H1 (cell line): Measurements from ENCODE around the gene HBEGF. TPM values are rescaled to one million over a fixed set of nuclear protein-coding genes. Genes with fewer than 3 reads are reported as not detected.

ENCODE experiments used
- CTCF ChIA-PET: fragments of 300-600 bp; sonication (Branson Sonifier 250); formaldehyde crosslinking; loops from one replicate; lab custom pipeline; 2021; ENCODE audit not compliant: partially characterized antibody; lab: Charles Lee
- POLR2A ChIA-PET: fragments of 300-600 bp; sonication (Branson Sonifier 250); formaldehyde crosslinking; loops from one replicate; lab custom pipeline; 2021; ENCODE audit warnings: inconsistent platforms; ENCODE audit not compliant: partially characterized antibody; lab: Charles Lee
- DNase-seq, 2 experiments: peaks; one replicate each; pipeline versions ENCODE4 v3.0.0 to v3.0.0-alpha.2; 2010 to 2022; ENCODE audit warnings: low spot score in 2 of 2, low read depth in 1 of 2, mixed read lengths in 1 of 2
- FAIRE-seq: peaks from 2 replicates; lab custom pipeline; 2011; peaks lifted over from hg19 to GRCh38; lab: Jason Lieb, UNC
- H2AFZ ChIP-seq: 2 replicates; pipeline ENCODE4 v1.8.1; 2012; ENCODE audit warnings: low read length, inconsistent platforms
- H2AK5ac ChIP-seq: 2 replicates; pipeline ENCODE4 v1.6.1; 2013; ENCODE audit warnings: low read depth, low read length
- H2BK120ac ChIP-seq: replicated peaks from 2 replicates; pipeline ENCODE3; 2013; ENCODE audit warnings: low read depth, low read length, inconsistent platforms
- H2BK12ac ChIP-seq: 2 replicates; pipeline ENCODE4 v1.6.1; 2013; ENCODE audit warnings: low read depth, low read length
- H2BK15ac ChIP-seq: 2 replicates; pipeline ENCODE4 v1.6.1; 2013; ENCODE audit warnings: low read length
- H2BK20ac ChIP-seq: 2 replicates; pipeline ENCODE4 v1.6.1; 2013; ENCODE audit warnings: low read length
- H2BK5ac ChIP-seq: 2 replicates; pipeline ENCODE4 v1.6.1; 2013; ENCODE audit warnings: low read depth, low read length
- H3K14ac ChIP-seq: 2 replicates; pipeline ENCODE4 v1.6.1; 2013; ENCODE audit warnings: inconsistent platforms; ENCODE audit not compliant: insufficient read length
- H3K18ac ChIP-seq: 2 replicates; pipeline ENCODE4 v1.6.1; 2013; ENCODE audit warnings: low read length; ENCODE audit errors: extremely low read depth
- H3K23ac ChIP-seq: 2 replicates; pipeline ENCODE4 v1.6.1; 2013; ENCODE audit warnings: inconsistent platforms; ENCODE audit not compliant: insufficient read length
- H3K23me2 ChIP-seq: 2 replicates; pipeline ENCODE4 v1.6.1; 2013; ENCODE audit warnings: low read depth, low read length
- H3K27ac ChIP-seq: 2 replicates; pipeline ENCODE4 v1.6.1; 2011; ENCODE audit warnings: low read depth, low read length, inconsistent platforms
- H3K27me3 ChIP-seq, 4 experiments: replicated peaks in 1 of 4; 1 replicate in 1 of 4; 2 replicates in 3 of 4; pipeline versions ENCODE4 v1.6.1 to v1.8.1; 2011 to 2013; ENCODE audit warnings: low read length in 3 of 4, mild to moderate bottlenecking in 3 of 4, inconsistent platforms in 2 of 4, mixed read lengths in 2 of 4, moderate library complexity in 1 of 4; ENCODE audit not compliant: control insufficient read depth in 3 of 4, insufficient read depth in 3 of 4; ENCODE audit errors: extremely low read depth in 1 of 4
- H3K36me3 ChIP-seq, 4 experiments: 2 replicates each; pipeline versions ENCODE4 v1.6.1 to v1.8.1; 2011 to 2013; ENCODE audit warnings: mild to moderate bottlenecking in 4 of 4, low read length in 3 of 4, moderate library complexity in 2 of 4, control low read depth in 1 of 4, inconsistent platforms in 1 of 4; ENCODE audit not compliant: insufficient read depth in 4 of 4, control insufficient read depth in 2 of 4
- H3K4ac ChIP-seq: replicated peaks from 2 replicates; pipeline ENCODE3; 2013; ENCODE audit warnings: low read length, low read depth, mixed read lengths, inconsistent platforms; ENCODE audit not compliant: insufficient read length
- H3K4me1 ChIP-seq, 4 experiments: replicated peaks in 1 of 4; 1 replicate in 1 of 4; 2 replicates in 3 of 4; pipeline versions ENCODE4 v1.6.1 to v1.8.1; 2011 to 2013; ENCODE audit warnings: low read length in 3 of 4, inconsistent platforms in 2 of 4, mixed read lengths in 1 of 4; ENCODE audit not compliant: insufficient read depth in 4 of 4, control insufficient read depth in 3 of 4
- H3K4me2 ChIP-seq, 2 experiments: 2 replicates each; pipeline versions ENCODE4 v1.6.1 to v1.8.1; 2011 to 2013; ENCODE audit warnings: low read depth in 2 of 2, low read length in 2 of 2, control low read depth in 1 of 2, inconsistent platforms in 1 of 2, mild to moderate bottlenecking in 1 of 2; ENCODE audit not compliant: insufficient read depth in 1 of 2
- H3K4me3 ChIP-seq, 4 experiments: fragments of 200-600, 300-600 bp in 1 of 4; sonication (generic), shearing (Covaris generic), sonication (Bioruptor Twin) in 1 of 4; 2 replicates each; pipeline versions ENCODE4 v1.5.1 to v1.8.1; 2011 to 2016; ENCODE audit warnings: low read length in 4 of 4, low read depth in 3 of 4, control low read depth in 2 of 4, inconsistent platforms in 2 of 4, mild to moderate bottlenecking in 2 of 4, mixed read lengths in 1 of 4, moderate library complexity in 1 of 4; ENCODE audit not compliant: insufficient read depth in 2 of 4; ENCODE audit errors: extremely low read depth in 1 of 4
- H3K56ac ChIP-seq: replicated peaks from 2 replicates; pipeline ENCODE3; 2013; ENCODE audit warnings: low read depth, mild to moderate bottlenecking, mixed read lengths, low read length, inconsistent platforms; ENCODE audit not compliant: insufficient read length
- H3K79me1 ChIP-seq: 2 replicates; pipeline ENCODE4 v1.6.1; 2013; ENCODE audit warnings: low read depth, low read length, control low read depth
- H3K79me2 ChIP-seq, 2 experiments: 2 replicates each; pipeline versions ENCODE4 v1.6.1 to v1.8.1; 2012 to 2013; ENCODE audit warnings: low read length in 2 of 2, mild to moderate bottlenecking in 2 of 2, inconsistent platforms in 1 of 2; ENCODE audit not compliant: insufficient read depth in 2 of 2, control insufficient read depth in 1 of 2
- H3K9ac ChIP-seq, 4 experiments: replicated peaks in 1 of 4; 1 replicate in 1 of 4; 2 replicates in 3 of 4; pipeline versions ENCODE4 v1.6.1 to v1.8.1; 2011 to 2013; ENCODE audit warnings: low read depth in 3 of 4, low read length in 3 of 4, control low read depth in 2 of 4, mild to moderate bottlenecking in 2 of 4, moderate library complexity in 2 of 4, inconsistent platforms in 1 of 4; ENCODE audit errors: extremely low read depth in 1 of 4
- H3K9me3 ChIP-seq, 2 experiments: 2 replicates each; pipeline versions ENCODE4 v1.6.1 to v1.8.1; 2012 to 2013; ENCODE audit warnings: mild to moderate bottlenecking in 2 of 2, moderate library complexity in 2 of 2, control low read depth in 1 of 2, inconsistent platforms in 1 of 2, low read depth in 1 of 2, low read length in 1 of 2, mixed read lengths in 1 of 2; ENCODE audit not compliant: insufficient read depth in 2 of 2
- H4K20me1 ChIP-seq, 2 experiments: replicated peaks in 1 of 2; 2 replicates each; pipeline versions ENCODE3 to v1.8.1; 2011 to 2013; ENCODE audit warnings: inconsistent platforms in 2 of 2, low read length in 2 of 2, mild to moderate bottlenecking in 1 of 2; ENCODE audit not compliant: insufficient read depth in 2 of 2, control insufficient read depth in 1 of 2
- H4K5ac ChIP-seq: 2 replicates; pipeline ENCODE4 v1.6.1; 2013; ENCODE audit warnings: low read length, low read depth, mixed read lengths, inconsistent platforms; ENCODE audit not compliant: insufficient read length
- H4K8ac ChIP-seq: 2 replicates; pipeline ENCODE4 v1.8.0; 2013; ENCODE audit warnings: mild to moderate bottlenecking, moderate library complexity, low read length, inconsistent platforms; ENCODE audit not compliant: insufficient read depth; ENCODE audit errors: extremely low read depth
- H4K91ac ChIP-seq: replicated peaks from 2 replicates; pipeline ENCODE3; 2013; ENCODE audit warnings: low read length, mixed read lengths, inconsistent platforms; ENCODE audit not compliant: insufficient read length
- ASH2L ChIP-seq: fragments of 200-600, 300-600 bp; sonication (generic); IDR thresholded peaks from one replicate; pipeline ENCODE4 v1.7.1; 2017; ENCODE audit warnings: low read length
- BACH1 ChIP-seq: IDR thresholded peaks from 2 replicates; pipeline ENCODE4 v1.6.1; 2012; ENCODE audit warnings: low read length, improper control_type of control experiment
- BCL11A ChIP-seq, 2 experiments: IDR thresholded peaks; one replicate each; pipeline ENCODE4 v1.6.1; 2011; ENCODE audit warnings: low read depth in 2 of 2, low read length in 2 of 2, mild to moderate bottlenecking in 2 of 2
- BRCA1 ChIP-seq: IDR thresholded peaks from 2 replicates; pipeline ENCODE4 v1.6.1; 2012; ENCODE audit warnings: low read depth, low read length, improper control_type of control experiment
- CBX5 ChIP-seq: fragments of 300-800, 300-1000 bp; sonication (generic); IDR thresholded peaks from 2 replicates; pipeline ENCODE4 v1.7.1; 2016; ENCODE audit warnings: antibody characterized with exemption, low read length, low read depth
- CREB1 ChIP-seq: IDR thresholded peaks from 2 replicates; pipeline ENCODE4 v1.6.1; 2012; ENCODE audit warnings: inconsistent platforms
- EGR1 ChIP-seq: IDR thresholded peaks from 2 replicates; pipeline ENCODE4 v1.6.1; 2011; ENCODE audit warnings: low read depth, low read length, borderline replicate concordance
- GABPA ChIP-seq: IDR thresholded peaks from 2 replicates; pipeline ENCODE4 v1.6.1; 2011; ENCODE audit warnings: mild to moderate bottlenecking, low read length, moderate library complexity, borderline replicate concordance; ENCODE audit not compliant: insufficient read depth
- JUND ChIP-seq: IDR thresholded peaks from 2 replicates; pipeline ENCODE4 v1.6.1; 2011; ENCODE audit warnings: mild to moderate bottlenecking, improper control_type of control experiment, low read length
- PHF8 ChIP-seq: fragments of 200-600 bp; sonication (generic); conservative IDR thresholded peaks from 2 replicates; pipeline ENCODE4 v1.7.1; 2012; ENCODE audit warnings: low read depth, mild to moderate bottlenecking, inconsistent platforms, low read length, moderate library complexity
- SIN3A ChIP-seq, 2 experiments: IDR thresholded peaks in 1 of 2; conservative IDR thresholded peaks in 1 of 2; 2 replicates each; pipeline ENCODE4 v1.6.1; 2011 to 2012; ENCODE audit warnings: low read length in 2 of 2, improper control_type of control experiment in 1 of 2, low read depth in 1 of 2, mild to moderate bottlenecking in 1 of 2
- SIRT6 ChIP-seq: IDR thresholded peaks from one replicate; pipeline ENCODE4 v1.7.1; 2012; ENCODE audit warnings: low read length, inconsistent platforms
- TCF12 ChIP-seq: IDR thresholded peaks from 2 replicates; pipeline ENCODE4 v1.6.1; 2011; ENCODE audit warnings: low read depth, mild to moderate bottlenecking, low read length
- WGBS, 2 experiments: shearing (Covaris generic) in 1 of 2; methylation state at CpG; one replicate each; pipeline versions ENCODE4 v1.1.6 to v1.1.7; 2013 to 2015; ENCODE audit warnings: low lambda C conversion rate in 2 of 2, mixed read lengths in 2 of 2, inconsistent platforms in 1 of 2, low coverage in 1 of 2, missing lambda C conversion rate in 1 of 2; ENCODE audit not compliant: insufficient replicate concordance in 2 of 2, insufficient coverage in 1 of 2, insufficient read length in 1 of 2; ENCODE audit errors: extremely low coverage in 1 of 2, missing lambda C conversion rate in 1 of 2; 5-methylcytosine and 5-hydroxymethylcytosine counted together
- polyA plus RNA-seq, 7 experiments: library from polyadenylated mRNA; depleted of rRNA in 3 of 7; stranded (reverse) in 5 of 7; unstranded in 2 of 7; fragments of >200 nt in 5 of 7; fragments of 200-250 nt in 2 of 7; gene quantifications; 1 replicate in 5 of 7; 2 replicates in 1 of 7; 4 replicates in 1 of 7; pipeline versions ENCODE4 v1.2.1 to v1.2.3, GENCODE V29; 2011 to 2013; ENCODE audit warnings: missing spikeins in 2 of 7, mixed read lengths in 2 of 7
- total RNA-seq: library from RNA; stranded (reverse); fragmentation: NEBNext Ultra II Directional; extraction: Animal tissue kit (Norgen Biotek cat#: 25700); gene quantifications from 2 replicates; pipeline ENCODE4 v1.2.1, GENCODE V29; 2021
- TF ChIP-seq, protein P1 (sequence below): IDR thresholded peaks from 2 replicates; pipeline ENCODE4 v1.6.1; 2012; ENCODE audit warnings: inconsistent platforms

The HBEGF gene
- total and polyA plus RNA-seq, 2 of the 8 experiments (the other 6 are each of a cell fraction or from before 2014, with no cell fraction given): 2.4 to 2.5 TPM

DNA sequence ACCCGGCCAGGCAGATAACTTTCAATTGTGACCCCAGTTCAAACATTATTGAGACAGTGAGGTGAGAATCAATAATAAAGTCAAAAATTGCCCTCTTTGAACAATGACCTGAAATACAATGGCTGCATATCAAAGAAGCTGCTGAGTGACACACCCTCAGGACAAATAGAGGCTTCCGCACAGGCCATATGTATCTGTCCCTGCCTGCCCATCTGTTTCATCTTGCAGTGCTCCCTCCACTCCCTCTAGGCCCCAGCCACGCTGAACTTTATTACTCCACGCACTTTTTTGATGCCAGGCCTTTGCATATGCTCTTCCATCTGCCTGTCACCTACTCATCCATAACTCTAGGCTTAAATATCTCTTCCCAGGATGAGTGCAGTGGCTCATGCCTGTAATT lies 27.6 kb downstream of the HBEGF start:
- Histone ChIP-seq H4K5ac (no peak overlapping the region), H3K9me3 (no peaks in the 10 kb centered on the region), H2AFZ (no peak overlapping the region), H2BK20ac (no peak overlapping the region), H2AK5ac (no peak overlapping the region), H3K23ac (no peak overlapping the region), H3K23me2 (no peaks in the 10 kb centered on the region), H3K36me3 (no peaks in the 10 kb centered on the region), H2BK15ac (no peak overlapping the region), H3K4ac (no peak overlapping the region), H3K27me3 (no peaks in the 10 kb centered on the region), H4K8ac (no peak overlapping the region), H3K4me2 (no peak overlapping the region), H2BK120ac (no peak overlapping the region), H3K4me1 (no peaks in the 10 kb centered on the region; a peak in 1 of 7 replicates), H3K79me1 (no peaks in the 10 kb centered on the region), H3K79me2 (no peaks in the 10 kb centered on the region), H2BK12ac (no peak overlapping the region), H3K9ac (no peak overlapping the region), H4K91ac (no peak overlapping the region), H2BK5ac (no peak overlapping the region), H3K4me3 (no peak overlapping the region), H3K14ac (no peak overlapping the region), H3K27ac (no peak overlapping the region), H3K56ac (no peak overlapping the region), H3K18ac (no peak overlapping the region), H4K20me1 (no peaks in the 10 kb centered on the region)
- 90% methylated on average over 4 of the region's 4 CpGs; no CpG with 5 or more reads in 1 of the 2 experiments for WGBS, 2 experiments
- DNase-seq (no peak), FAIRE-seq (no peak)
- no peak for TF ChIP-seq CREB1
- no peak for TF ChIP-seq GABPA
- TF ChIP-seq BRCA1: no peak
- TF ChIP-seq JUND: no peak
- TF ChIP-seq, protein P1, sequence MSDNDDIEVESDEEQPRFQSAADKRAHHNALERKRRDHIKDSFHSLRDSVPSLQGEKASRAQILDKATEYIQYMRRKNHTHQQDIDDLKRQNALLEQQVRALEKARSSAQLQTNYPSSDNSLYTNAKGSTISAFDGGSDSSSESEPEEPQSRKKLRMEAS: no peak
- TF ChIP-seq ASH2L: no peak
- no peak for TF ChIP-seq EGR1
- no peak for TF ChIP-seq TCF12
- no peak for TF ChIP-seq BCL11A (IDR thresholded peaks at IDR 0.05; ENCODE audit: low read depth in 2 of 2, low read length in 2 of 2)
- TF ChIP-seq PHF8: no peak
- no peak for TF ChIP-seq BACH1
- no peak for TF ChIP-seq SIRT6
- no peak for TF ChIP-seq CBX5
- TF ChIP-seq SIN3A (conservative IDR thresholded peaks at IDR 0.05 in 1 of 2, IDR thresholded peaks at IDR 0.05 in 1 of 2; ENCODE audit: low read depth in 1 of 2, low read length in 2 of 2): no peak
- ChIA-PET CTCF (interaction anchor here (1.0 to 1.6 kb wide), 4 partner anchors 9 to 33 kb away, joined by 3 to 5 read pairs (median 4); partner anchors contain the start of gene HBEGF), POLR2A (interaction anchor here (1.2 kb wide), 1 partner anchor 27 kb away, joined by 7 read pairs; no protein-coding TSS in a partner anchor)
